ENCODE measurements around the gene OCA2.

OCA2 gene

DNA sequence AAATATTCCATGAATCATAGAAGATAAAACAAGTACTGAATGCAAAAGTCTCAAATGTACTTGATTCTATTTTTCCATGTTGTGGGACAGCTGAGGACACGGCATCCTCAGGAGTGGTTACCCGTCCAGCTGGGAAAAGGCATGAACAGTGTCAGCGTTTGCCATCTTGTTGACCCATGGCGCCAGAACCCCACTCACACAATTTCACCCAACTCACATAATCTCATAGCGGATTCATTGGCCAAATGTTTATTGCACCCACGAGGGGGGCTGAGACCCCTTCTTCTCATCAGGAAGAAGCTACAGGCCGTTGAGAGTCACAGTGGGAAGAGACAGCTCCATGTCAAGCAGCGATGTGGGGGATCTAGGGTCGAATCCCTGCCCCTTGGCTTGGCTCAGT is 72.9 kb downstream of the OCA2 start:
- TF ChIP-seq CTCF (IDR thresholded peaks at IDR 0.05): no peak

- TF ChIP-seq CTCF (IDR thresholded peaks at IDR 0.05): no peak
These were observed 73.7 kb downstream of the OCA2 start for GRCh38 chr15:28025413-28025812.

DNA sequence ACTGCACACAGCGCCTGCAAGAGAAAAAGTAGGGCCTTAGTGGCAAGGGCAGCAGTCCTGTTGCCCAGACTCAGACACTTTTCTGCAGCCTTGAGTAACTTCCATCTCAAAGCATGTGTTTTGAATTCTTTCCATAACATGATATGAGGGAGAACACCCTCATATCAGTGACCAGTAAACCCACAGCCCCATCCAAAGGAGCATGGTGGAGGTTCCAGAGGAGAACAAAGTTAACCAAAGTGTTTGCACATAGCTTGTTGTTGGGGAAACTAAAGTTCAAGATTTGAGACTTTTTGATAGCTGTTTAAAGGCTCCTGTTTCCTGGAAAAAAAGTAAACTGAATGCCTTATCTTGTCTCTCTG is 74.2 kb downstream of the OCA2 start:
- no peak for TF ChIP-seq CTCF (IDR thresholded peaks at IDR 0.05)

- TF ChIP-seq CTCF (IDR thresholded peaks at IDR 0.05): no peak
These were observed 74.9 kb downstream of the OCA2 start for GRCh38 chr15:28023933-28024888.

DNA sequence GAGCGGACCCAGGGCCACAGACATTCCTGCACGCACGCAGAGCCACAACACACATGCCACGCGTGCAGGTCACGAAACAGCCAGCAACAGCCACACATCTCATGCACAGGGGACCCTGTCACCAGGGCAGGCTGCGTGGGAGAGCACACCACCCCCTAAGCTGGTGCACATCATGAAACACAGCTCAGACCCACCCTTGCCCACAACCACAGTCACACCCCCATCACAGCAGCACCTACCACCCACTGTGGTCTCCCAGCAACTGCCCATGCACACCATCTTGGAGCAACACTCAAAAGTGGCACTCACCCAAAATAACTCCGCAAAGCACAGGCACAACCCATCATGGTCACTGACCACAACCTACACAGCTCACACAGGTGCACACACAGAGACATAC is 75.7 kb downstream of the OCA2 start:
- no peak for TF ChIP-seq CTCF (IDR thresholded peaks at IDR 0.05)

- TF ChIP-seq CTCF (IDR thresholded peaks at IDR 0.05): no peak
These were observed 76.2 kb downstream of the OCA2 start for GRCh38 chr15:28022961-28023360.

- no peak for TF ChIP-seq CTCF (IDR thresholded peaks at IDR 0.05)
These were observed 76.9 kb downstream of the OCA2 start for GRCh38 chr15:28022181-28022580.
